GM19452 (cell line): ENCODE results near the gene FAM241A.

Experiments used
- ATAC-seq: cut with Tn5 transposase; IDR thresholded peaks from one replicate; pipeline ENCODE4 v1.9.1; 2021; ENCODE audit not compliant: unreplicated experiment

FAM241A gene

GRCh38 chr4:112213091-112213490 is 67.8 kb downstream of the FAM241A start:
- no peak for ATAC-seq

- ATAC-seq: no peak
These were observed 68.6 kb downstream of the FAM241A start for GRCh38 chr4:112213856-112214255.

GRCh38 chr4:112214390-112215264 is 69.4 kb downstream of the FAM241A start:
- ATAC-seq: no peak

DNA sequence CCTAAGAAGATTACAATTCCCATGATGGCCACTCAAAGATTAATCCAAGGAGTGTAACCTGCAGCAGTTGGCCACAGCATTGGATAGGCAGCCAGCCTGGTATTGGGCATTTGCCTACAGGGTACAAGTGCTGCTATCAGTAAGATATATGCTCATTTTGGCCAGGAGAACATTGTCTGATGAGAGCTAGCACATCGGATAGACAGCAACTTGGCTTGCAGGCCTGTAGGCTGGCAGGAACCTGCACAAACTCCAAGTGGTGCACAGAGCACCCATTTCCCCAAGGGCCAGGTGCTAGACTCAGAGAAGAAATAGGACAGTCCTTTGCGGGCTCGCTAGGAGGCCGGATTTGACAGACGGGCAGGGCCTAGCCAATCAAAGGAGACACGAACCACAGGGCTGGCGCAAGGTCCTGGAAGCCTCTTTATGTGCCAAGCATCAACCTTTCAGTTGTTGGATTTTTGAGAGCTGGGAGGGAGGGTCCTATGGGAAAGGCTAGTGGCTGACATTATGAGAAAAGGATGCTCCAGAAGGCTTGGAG is 74.6 kb downstream of the FAM241A start:
- no peak for ATAC-seq

- no peak for ATAC-seq
These were observed 77.1 kb downstream of the FAM241A start for GRCh38 chr4:112222219-112222955.

DNA sequence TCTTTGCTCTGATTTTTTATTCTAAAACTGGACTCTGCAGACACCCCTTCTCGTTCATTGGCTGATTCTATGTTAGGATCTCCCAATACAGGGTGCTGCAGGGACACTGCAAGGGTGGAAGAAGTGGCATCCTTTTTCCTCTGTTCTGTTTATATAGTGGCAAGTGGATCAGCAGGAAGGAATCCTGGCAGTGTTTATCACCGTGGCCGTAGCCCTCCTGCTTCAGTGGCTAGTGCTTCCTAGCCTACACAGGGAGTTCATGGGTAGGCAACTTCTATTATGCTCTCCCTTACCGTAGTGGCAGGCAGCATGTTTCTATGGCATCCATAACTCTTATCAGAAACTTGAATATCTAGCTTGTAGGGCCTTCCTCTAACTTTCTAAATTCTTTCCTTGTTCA is 79.9 kb downstream of the FAM241A start:
- no peak for ATAC-seq

- peak; percentile 83 for ATAC-seq
These were observed 85.9 kb downstream of the FAM241A start for GRCh38 chr4:112230879-112231778.

DNA sequence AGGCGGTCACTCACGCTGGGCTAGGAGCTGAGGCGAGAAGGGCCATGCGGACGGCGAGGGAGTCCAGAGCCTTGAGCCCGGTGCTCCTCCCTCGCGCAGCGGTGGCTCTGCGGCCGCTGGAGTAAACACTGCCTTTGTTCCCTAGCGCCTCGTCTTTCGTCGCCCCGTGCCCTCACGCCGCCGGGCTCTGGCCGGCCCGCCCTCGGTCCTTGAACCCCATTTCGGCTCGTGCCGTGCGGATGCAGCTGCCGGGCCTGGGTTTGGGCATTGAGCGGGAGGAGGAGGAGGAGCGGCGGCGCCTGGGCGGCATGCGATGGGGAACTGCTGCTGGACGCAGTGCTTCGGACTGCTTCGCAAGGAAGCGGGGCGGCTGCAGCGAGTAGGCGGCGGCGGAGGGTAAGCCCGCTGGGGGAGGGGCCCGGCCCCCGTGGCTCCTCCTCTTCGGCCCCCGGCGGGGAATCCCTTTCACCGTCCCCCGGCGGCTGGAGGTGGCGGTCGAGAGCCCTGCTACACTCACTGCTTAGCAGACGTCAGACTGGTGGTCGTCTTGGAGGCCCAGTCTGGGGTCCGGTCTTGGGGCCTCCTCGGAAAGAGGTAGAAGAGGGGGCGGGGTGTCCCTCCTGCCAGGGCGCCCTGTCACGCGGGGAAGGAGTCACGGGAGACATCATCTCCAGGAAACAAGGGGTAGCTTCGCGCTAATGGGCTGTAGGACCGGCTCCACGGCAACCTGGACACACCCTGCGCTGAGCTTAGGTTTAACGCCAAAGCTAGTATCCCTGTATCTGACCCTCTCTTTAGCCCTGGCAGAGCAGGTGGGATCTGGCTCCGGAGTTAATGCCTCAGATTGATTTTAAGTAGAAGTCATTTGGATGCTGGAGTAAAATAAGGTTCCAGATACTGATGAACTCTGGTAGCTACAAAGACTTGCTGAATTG is 86.8 kb downstream of the FAM241A start, which contains the start of gene AP1AR:
Gene AP1AR (plus strand): TSS at position 9 of the 935 bp plus-strand sequence. CDS start 305 bp downstream, at position 314.
- ATAC-seq: peak; percentile 62

GRCh38 chr4:112234952-112235609 is 89.8 kb downstream of the FAM241A start:
- no peak for ATAC-seq

DNA sequence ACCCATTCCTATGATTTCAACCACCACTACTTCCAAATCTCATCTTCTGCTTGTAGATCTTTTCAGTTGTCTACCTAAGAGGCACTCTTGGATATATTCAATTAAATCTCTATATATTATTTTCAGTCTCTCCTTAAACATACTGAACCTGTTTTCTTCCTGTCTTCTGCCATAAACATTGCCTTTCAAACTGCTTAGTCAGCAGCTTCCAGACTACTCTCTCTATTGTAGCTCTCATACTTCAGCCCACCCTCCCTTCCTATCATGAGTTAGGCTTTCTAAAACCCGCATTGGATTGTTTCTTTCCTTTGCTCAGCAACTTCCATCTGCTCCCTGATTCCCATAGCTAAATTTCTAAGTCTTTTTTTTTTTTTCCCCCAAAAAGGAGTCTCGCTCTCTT is 90.8 kb downstream of the FAM241A start:
- no peak for ATAC-seq

DNA sequence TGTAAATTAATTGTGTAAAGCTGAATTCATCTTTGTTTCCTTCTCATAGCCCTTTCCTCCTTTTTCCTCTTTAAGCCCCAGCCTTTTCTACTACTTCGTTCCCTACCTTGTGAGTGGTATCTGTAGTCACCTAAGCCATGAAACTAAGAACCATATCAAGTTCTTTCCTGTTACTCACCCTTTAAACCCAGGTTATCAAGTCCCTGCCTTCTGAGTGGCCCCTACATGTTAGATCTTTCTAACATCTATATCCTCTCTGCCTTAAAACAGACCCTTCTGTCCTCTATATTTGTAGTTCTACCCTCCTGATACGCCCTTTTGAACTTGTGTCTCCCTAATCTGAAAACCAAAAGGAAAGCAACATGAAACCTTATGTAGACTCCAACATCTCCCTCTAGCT is 93.6 kb downstream of the FAM241A start:
- no peak for ATAC-seq
